GM18511 (cell line): ENCODE data around the gene AP1AR.
"Not testable (repeated sequence)": the region's sequence is repeated elsewhere in the genome, so short reads cannot be mapped to it uniquely, and the experiment has no call there.

ENCODE experiments used
- ATAC-seq: cut with Tn5 transposase; IDR thresholded peaks from one replicate; pipeline ENCODE4 v1.9.1; 2021; ENCODE audit warnings: mild to moderate bottlenecking, moderate library complexity; ENCODE audit not compliant: unreplicated experiment

Gene AP1AR, protein sequence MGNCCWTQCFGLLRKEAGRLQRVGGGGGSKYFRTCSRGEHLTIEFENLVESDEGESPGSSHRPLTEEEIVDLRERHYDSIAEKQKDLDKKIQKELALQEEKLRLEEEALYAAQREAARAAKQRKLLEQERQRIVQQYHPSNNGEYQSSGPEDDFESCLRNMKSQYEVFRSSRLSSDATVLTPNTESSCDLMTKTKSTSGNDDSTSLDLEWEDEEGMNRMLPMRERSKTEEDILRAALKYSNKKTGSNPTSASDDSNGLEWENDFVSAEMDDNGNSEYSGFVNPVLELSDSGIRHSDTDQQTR

DNA sequence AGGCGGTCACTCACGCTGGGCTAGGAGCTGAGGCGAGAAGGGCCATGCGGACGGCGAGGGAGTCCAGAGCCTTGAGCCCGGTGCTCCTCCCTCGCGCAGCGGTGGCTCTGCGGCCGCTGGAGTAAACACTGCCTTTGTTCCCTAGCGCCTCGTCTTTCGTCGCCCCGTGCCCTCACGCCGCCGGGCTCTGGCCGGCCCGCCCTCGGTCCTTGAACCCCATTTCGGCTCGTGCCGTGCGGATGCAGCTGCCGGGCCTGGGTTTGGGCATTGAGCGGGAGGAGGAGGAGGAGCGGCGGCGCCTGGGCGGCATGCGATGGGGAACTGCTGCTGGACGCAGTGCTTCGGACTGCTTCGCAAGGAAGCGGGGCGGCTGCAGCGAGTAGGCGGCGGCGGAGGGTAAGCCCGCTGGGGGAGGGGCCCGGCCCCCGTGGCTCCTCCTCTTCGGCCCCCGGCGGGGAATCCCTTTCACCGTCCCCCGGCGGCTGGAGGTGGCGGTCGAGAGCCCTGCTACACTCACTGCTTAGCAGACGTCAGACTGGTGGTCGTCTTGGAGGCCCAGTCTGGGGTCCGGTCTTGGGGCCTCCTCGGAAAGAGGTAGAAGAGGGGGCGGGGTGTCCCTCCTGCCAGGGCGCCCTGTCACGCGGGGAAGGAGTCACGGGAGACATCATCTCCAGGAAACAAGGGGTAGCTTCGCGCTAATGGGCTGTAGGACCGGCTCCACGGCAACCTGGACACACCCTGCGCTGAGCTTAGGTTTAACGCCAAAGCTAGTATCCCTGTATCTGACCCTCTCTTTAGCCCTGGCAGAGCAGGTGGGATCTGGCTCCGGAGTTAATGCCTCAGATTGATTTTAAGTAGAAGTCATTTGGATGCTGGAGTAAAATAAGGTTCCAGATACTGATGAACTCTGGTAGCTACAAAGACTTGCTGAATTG lies at the start of gene AP1AR:
AP1AR (plus strand) TSS at position 9 of the 935 bp plus-strand sequence; CDS start at position 314, 305 bp downstream.
- ATAC-seq, result peak; percentile 73

DNA sequence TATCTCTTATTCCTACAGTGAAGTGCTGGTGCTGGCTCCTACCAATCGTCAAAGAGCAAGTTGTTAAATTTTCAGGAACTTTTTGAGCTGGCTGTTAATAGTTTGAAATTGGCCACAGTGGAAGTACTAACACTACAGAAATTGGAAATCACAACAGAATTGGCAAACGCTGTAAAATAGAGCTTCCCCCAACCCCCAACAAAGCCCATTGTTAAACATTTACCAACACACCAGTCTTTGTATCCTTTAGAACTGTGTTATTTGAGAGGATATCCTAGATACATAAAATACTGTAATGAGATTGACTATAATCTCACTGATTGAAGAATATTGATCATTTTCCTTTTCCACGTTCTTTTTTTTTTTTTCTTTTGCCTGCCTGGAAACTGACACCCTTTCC lies 49.0 kb upstream of the AP1AR start:
- ATAC-seq, result no peak

DNA sequence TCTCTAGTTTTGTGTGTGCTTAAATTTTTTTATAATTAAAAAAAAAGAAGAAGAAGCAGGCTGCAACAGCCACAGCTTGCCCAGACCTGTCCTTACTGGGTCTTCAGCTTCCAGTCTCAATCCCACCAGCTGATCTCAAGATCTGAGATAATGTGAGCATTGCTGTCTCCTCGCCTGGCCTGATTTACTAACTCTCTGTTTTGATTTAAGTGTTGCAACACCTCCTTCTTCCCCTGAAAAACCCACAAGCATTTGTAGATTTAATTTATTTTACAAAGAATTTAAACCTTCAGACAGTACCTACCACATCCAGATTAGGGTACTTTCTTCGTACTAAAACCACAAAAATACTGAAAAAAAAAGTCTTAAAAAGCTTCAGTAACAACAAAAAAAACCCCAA lies 48.3 kb upstream of the AP1AR start:
- ATAC-seq, result no peak

DNA sequence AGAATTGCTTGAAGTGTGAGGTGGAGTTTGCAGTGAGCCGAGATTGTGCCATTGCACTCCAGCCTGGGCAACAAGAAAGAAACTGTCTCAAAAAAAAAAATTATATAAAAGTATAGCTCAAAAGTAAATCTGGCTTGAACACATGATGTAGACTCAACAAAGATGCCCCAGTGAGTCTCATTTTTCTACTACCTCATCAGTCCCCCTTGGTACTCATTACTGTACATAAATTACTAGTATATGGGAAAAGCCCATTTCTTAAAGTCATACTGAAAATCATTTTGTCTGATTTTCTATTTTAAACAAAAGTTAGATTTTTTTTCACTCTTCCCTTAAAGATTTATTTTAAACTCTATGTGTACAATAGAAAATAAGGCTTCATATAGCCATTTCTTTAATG lies 47.1 kb upstream of the AP1AR start:
- no peak for ATAC-seq

DNA sequence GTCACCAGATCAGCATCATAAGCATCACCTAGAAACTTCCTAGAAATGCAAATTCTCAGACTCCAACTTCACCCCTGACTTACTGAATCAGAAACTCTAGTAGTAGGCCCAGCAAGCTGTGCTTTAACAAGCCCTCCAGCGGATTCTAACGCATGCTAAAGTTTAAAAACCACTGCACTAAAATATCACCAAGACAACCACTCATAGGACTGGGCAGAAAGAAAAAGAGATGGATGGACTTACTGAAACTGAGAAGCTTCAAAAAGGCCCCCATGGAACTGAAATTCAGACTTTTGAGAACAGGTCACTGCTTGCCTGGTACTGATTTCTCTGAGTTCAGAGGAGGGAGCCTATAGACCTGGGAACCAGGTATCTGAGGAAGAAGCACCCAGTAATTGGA lies 46.3 kb upstream of the AP1AR start:
- peak; percentile 54 for ATAC-seq

DNA sequence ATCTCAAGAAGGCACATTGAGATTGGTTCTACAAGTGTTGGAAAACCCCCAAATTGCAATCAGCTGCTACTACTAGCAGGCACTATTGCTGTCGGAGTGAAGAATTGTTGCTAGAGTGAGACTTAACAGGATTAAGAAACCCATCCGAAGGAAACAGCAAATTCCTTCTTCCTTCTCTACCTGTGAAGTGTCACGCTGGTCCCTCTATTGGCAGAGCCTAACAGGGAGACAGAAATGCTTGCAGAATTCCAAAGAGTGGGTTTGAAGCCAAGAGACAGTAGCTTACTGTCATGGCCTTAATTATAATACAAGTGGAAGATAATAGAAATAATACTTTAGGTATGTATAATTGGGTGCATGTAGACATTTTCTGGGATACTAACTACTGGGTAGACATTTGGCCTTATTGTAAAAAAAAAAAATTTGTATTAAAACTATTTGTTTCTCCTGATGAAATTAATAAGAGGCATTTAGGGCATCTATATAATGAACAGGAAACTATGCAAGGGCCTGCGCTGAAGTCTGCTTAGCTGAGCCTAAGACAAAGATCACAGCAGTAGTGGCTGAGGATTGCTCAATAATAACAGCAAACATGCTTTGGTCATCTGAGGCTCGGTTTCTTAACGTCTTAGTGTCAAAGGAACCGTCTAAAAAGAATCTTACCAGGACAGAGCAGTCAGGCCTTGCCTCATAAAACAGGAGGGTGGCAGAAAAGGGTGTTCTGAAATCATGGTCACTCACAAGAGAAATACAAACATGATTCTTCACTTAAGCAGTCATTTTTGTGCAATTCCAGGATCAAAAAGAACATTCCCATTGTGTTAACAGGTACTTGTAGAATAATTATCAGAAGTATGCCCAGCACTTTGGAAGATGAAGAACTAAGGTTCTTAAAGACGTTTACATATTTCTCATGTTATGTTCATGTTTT lies 45.6 kb upstream of the AP1AR start:
- no peak for ATAC-seq

DNA sequence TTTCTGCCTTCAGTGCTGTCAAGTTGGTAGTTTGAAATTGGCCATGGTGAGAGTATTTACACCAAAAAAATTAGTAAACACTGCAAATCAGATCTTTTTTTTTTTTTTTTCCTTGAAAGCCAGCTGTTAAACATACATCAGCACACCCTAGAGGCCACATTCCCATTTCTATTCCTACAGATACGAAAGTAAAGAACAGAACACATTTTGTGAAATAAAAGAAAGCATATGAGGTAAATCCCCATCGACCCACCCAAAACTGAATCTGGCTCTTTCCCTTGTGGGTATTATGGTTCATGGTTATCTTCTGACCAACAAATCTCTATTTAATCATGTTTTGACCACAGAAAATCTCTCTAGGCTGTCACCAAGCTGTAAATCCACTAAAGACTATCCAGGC lies 41.8 kb upstream of the AP1AR start:
- no peak for ATAC-seq

DNA sequence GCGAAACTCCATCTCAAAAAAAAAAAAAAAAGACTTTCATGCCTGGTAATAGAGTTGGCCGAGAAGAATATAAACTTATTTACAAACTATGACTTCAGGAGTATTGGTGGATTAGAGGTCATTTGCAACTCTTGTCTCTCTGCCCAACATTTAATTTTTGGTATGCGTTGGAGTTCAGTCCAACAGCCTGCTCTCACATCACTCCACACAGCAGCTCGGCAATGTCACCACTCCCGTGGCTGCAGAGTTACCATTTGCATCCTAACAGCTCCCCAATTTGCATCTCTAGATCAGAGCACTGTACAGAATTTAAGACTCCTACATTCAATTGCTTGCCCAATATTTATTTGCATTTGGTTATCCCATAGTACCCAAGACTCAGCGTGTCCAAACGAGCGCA lies 40.9 kb upstream of the AP1AR start:
- no peak for ATAC-seq

DNA sequence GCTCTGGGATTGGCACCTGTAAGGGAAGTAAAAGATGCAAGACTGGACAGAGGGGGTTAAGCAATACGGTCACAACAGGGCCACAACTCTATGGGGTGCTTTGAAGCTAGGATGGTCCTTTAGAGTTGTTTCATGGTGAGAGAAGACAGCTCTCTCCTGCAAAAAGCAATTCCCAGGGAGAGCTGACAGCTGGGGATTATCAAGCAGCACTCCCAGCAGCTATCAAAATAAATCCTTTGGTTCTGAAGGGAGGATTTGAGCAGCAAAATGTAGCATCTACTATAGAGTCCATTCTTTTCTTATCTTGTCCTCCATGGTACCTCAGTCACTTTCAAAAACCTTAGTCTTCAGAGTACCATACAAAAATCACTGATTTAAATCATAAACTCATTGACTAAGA lies 35.1 kb upstream of the AP1AR start:
- no peak for ATAC-seq

DNA sequence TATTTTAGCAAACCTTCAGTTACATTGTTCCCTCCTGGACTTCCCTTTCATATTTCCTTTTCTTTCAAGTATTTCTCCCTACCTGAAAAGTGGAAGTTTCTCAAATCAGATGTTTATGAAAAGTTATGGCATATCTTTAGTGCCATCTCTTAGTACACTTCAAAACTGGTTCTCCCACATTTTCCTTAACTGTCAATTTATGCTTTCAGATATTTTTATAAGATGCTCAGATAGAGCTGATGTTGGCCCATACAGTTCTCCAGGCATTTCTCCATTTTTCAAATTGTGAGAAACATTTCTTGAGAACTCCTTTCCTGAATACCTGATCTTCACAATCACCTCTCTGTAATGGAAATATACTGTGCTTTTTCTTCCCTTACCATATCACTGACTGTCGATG lies 32.5 kb upstream of the AP1AR start:
- peak; percentile 3 for ATAC-seq

DNA sequence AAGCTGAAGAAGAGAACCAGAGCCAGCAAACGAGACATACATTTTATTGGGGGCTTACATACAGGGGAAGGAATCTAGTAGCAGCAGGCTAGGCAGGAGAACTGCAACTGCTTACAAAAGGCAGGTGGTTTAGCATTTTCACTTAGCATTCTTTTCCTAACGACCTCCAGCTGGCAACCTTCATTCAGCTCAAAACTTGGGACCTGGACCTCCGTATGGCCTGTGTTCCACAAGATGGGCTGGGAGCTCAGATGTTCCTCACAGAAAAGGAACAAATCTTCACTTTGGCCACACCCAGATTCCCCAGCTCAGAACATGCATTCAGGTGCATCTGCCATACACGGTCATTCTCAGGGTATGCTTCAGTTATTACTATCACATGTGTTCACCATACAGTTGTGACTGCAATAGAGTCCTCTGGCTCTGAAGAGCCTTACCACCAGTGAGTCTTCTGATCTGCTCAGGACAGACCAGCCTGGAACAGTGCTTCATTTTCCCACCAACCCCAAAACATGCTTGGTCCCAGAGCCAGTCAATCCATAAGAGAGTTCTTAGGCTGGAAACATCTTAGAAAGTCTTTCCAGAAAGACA lies 29.6 kb upstream of the AP1AR start:
- ATAC-seq, result peak; percentile 35

DNA sequence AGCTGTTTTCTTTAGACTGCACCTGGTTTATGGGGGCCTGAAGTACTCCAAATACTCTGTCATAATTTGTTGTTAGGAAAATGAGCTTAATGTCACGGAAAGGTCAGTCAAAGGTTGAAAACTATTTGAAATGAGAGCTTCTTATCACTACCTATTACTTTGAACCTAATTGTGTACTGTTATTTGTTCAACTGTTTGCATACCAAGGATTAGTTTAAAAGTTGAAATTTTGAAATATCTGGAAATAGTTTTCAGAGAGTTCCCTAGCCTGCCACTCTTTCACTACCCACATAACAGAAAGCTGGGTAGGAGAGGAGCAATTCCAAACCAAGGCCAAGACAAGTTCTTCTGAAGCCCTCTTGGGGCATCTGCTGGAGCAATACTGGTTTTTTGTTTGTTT lies 28.0 kb upstream of the AP1AR start:
- no peak for ATAC-seq

DNA sequence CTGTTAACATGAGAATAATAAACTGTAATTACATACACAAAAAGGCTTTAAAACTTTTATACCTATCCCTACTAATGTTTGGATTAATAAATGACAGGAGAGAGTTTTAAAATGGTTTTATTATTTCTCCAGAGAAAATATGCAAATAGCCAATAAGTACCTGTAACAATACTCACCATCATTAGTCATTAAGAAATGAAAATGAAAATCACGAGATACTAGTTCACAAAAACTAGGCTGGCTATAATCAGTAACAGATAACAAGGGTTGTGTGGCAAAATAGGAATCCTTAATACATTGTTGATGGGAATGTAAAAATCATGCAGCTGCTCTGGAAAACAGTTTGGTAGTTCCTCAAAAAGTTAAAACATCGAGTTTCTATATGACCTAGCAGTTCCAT lies 25.2 kb upstream of the AP1AR start:
- peak; percentile 56 for ATAC-seq

DNA sequence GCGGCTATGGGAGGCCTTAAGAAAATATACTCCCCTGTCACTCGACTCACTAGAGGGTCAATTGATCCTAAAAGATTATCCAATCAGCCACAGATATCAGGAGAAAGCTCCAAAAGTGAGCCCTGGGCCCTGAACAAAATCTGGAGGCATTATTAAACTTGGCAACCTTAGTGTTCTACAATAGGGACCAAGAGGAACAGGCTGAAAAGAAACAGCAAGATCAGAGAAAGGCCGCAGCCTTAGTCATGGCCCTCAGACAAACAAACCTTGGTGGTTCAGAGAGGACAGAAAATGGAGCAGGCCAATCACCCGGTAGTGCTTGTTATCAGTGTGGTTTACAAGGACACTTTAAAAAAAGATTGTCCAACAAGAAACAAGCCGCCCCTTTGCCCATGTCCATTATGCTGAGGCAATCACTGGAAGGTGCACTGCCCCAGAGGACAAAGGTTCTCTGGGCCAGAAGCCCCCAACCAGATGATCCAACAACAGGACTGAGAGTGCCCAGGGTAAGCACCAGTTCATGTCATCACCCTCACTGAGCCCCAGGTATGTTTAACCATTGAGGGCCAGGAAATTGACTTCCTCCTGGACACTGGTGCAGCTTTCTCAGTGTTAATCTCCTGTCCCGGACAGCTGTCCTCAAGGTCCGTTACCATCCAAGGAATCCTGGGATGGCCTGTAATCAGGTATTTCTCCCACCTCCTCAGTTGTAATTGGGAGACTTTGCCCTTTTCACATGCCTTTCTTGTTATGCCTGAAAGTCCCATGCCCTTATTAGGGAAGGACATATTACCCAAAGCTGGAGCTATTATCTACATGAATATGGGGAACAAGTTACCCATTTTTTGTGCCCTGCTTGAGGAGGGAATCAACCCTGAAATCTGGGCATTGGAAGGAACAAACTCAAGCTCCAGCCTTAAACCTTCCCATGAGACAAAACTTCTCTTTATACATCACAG lies 23.2 kb upstream of the AP1AR start:
- ATAC-seq, result not testable (repeated sequence)

DNA sequence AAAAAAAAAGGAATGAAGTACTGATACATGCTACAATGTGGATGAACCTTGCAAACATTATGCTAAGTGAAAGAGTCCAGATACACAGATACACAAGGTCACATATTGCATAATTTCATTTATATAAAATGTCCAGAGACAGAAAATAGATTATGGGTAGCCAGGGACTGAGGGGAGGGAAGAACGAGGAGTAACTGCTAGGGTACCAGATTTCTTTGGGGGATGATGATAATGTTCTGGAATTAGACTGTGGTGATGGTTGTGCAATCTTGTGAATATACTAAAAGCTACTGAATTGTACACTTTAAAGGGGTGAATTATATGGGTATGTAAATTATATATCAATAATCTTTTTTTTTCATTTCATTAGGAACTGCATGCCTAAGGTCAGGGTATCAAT lies 20.8 kb upstream of the AP1AR start:
- no peak for ATAC-seq

DNA sequence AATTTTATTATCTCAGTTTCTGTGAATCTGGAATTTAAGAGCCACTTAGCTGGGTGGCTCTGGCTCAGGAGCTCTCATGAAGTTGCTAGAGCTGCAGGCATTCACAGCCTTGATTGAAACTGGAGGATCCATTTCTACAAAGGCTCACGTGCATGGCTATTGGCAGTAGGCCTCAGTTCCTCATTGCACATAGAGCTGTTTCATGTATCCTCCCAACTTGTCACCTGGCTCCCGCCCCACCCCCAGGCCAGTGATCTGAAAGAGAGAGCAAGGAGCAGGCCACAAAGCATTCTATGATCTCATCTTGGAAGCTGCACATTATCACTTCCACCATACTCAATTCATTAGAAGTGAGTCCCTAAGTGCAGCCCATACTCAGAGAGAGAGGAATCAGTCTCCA lies 18.5 kb upstream of the AP1AR start:
- ATAC-seq, result peak; percentile 89

DNA sequence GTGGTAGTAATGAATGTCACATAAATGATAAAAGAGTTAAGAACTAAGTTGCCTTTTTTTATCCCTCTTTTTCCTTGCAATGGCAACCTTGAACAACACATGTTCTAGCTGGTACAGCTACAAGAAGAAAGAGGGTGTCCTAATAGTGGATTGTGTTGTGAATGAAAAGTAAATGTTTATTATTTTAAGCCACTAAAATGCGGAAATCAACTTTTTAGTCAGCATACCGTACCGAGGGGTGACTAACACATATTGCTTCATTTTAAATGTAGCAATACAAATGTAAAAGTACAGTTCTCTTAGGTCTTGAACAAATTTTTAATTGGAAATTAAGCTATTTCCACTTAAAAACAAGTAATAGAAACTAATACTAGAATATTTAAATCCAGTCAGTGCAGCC lies 17.7 kb upstream of the AP1AR start:
- ATAC-seq, result no peak

DNA sequence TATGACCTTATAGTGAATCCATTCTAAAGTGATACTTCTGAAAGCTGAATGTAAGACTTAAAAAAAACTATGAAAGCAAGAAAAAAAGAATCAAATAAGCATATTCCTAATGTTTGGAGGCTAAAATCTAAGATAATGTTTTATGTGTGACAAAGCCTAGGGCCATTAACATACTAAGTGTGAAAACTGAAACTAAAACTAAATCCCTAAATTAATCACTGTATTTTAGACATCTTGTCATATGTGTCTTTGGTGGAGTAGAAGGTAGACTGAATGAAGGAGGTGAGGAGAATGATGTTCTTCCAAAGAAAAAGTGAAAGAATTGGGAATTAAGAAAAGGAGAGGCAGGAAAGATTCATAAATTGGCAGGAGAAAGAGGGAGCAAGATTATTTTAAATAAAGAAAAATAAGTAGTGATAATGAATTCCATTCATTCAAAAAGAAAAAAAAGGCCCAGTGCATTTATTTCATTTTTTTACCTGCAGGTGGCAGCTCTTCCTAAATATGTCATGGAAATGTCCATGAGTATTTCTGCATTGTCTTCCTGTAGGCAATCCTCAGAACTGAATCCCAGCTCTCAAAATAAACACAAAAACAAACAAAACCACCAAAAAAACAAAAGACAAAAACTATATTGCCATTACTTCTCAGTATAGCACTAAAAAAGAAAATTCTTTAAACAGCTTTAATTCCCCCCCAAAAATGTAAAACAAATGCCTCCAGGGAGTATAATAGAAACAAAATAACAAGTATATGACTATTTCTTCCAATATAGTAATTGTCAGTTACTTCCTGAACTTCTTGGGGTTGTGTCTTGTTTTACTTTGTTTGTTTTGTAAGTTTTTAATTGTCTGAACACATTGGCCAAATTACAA lies 17.0 kb upstream of the AP1AR start:
- peak; percentile 46 for ATAC-seq
